Loucy (cell line): ENCODE measurements around the gene NSD1.
"Not testable (repeated sequence)": the region's sequence is repeated elsewhere in the genome, so short reads cannot be mapped to it uniquely, and the experiment has no call there.

Experiments used
- H2AFZ ChIP-seq: fragments of 200-600 bp; sonication (generic); 2 replicates; pipeline ENCODE4 v1.6.0; 2016; ENCODE audit warnings: antibody characterized with exemption, mild to moderate bottlenecking, low read length, moderate library complexity
- H3F3A ChIP-seq: fragments of 200-600 bp; 2 replicates; pipeline ENCODE4 v1.6.0; 2016; ENCODE audit warnings: antibody characterized with exemption, low read depth, mild to moderate bottlenecking
- H3K27me3 ChIP-seq: fragments of 200-600 bp; sonication (generic); 2 replicates; pipeline ENCODE4 v1.6.1; 2014; ENCODE audit warnings: low read length, mild to moderate bottlenecking; ENCODE audit not compliant: insufficient read depth, poor library complexity, severe bottlenecking
- H3K36me3 ChIP-seq: fragments of 200-600 bp; sonication (generic); 2 replicates; pipeline ENCODE4 v1.6.1; 2016; ENCODE audit warnings: low read length; ENCODE audit not compliant: insufficient read depth
- H3K4me1 ChIP-seq: fragments of 200-600 bp; sonication (generic); 2 replicates; pipeline ENCODE4 v1.5.1; 2014; ENCODE audit warnings: low read length, mild to moderate bottlenecking; ENCODE audit not compliant: insufficient read depth, poor library complexity, severe bottlenecking
- H3K4me2 ChIP-seq: fragments of 200-600 bp; sonication (generic); 2 replicates; pipeline ENCODE4 v1.6.0; 2014; ENCODE audit warnings: antibody characterized with exemption, low read length, low read depth, mild to moderate bottlenecking; ENCODE audit not compliant: poor library complexity, severe bottlenecking
- H3K4me3 ChIP-seq: fragments of 200-600 bp; sonication (generic); 2 replicates; pipeline ENCODE4 v1.5.1; 2014; ENCODE audit warnings: low read length, mild to moderate bottlenecking, mixed read lengths; ENCODE audit not compliant: poor library complexity, severe bottlenecking
- H3K79me2 ChIP-seq: fragments of 200-600 bp; sonication (generic); 2 replicates; pipeline ENCODE4 v1.6.1; 2014; ENCODE audit warnings: low read length; ENCODE audit not compliant: insufficient read depth
- H3K9ac ChIP-seq: fragments of 200-600 bp; sonication (generic); 2 replicates; pipeline ENCODE4 v1.6.0; 2014; ENCODE audit warnings: mild to moderate bottlenecking, low read depth, low read length, moderate library complexity; ENCODE audit not compliant: poor library complexity, severe bottlenecking
- H3K9me2 ChIP-seq: fragments of 200-600 bp; sonication (generic); replicated peaks from 2 replicates; pipeline ENCODE4 v1.6.1; 2016; ENCODE audit warnings: low read depth, low read length, mixed read lengths
- H3K9me3 ChIP-seq: fragments of 200-600 bp; sonication (generic); 2 replicates; pipeline ENCODE4 v1.6.1; 2014; ENCODE audit warnings: mild to moderate bottlenecking, antibody characterized with exemption, low read length, low read depth; ENCODE audit not compliant: insufficient read depth
- H4K20me1 ChIP-seq: fragments of 200-600 bp; sonication (generic); 2 replicates; pipeline ENCODE4 v1.6.0; 2014; ENCODE audit warnings: antibody characterized with exemption, low read length, mild to moderate bottlenecking; ENCODE audit not compliant: insufficient read depth, poor library complexity, severe bottlenecking
- EZH2phosphoT487 ChIP-seq: fragments of 200-600 bp; IDR thresholded peaks from 2 replicates; pipeline ENCODE4 v1.6.1; 2018; ENCODE audit warnings: antibody characterized with exemption, mild to moderate bottlenecking, moderate library complexity, borderline replicate concordance
- TF ChIP-seq, protein P1 (sequence below): fragments of 200-600 bp; sonication (generic); conservative IDR thresholded peaks from 2 replicates; pipeline ENCODE4 v1.5.1; 2014; ENCODE audit warnings: mild to moderate bottlenecking, antibody characterized with exemption, low read length

NSD1 gene

GRCh38 chr5:177176175-177176711 lies 42.7 kb downstream of the NSD1 start:
- Histone ChIP-seq H3K4me1 (peaks cover 4% of the 10 kb centered on the region), H3K9ac (no peak overlapping the region), H3K4me2 (no peak overlapping the region), H3K79me2 (peaks cover 14% of the 10 kb centered on the region; the same call in 1 of the 2 replicates), H3K9me3 (no peaks in the 10 kb centered on the region), H3K4me3 (no peak overlapping the region), H2AFZ (no peak overlapping the region), H3K9me2 (no peaks in the 10 kb centered on the region), H3K36me3 (no peaks in the 10 kb centered on the region), H3K27me3 (no peaks in the 10 kb centered on the region), H3F3A (no peaks in the 10 kb centered on the region), H4K20me1 (no peaks in the 10 kb centered on the region)
- TF ChIP-seq, protein P1, sequence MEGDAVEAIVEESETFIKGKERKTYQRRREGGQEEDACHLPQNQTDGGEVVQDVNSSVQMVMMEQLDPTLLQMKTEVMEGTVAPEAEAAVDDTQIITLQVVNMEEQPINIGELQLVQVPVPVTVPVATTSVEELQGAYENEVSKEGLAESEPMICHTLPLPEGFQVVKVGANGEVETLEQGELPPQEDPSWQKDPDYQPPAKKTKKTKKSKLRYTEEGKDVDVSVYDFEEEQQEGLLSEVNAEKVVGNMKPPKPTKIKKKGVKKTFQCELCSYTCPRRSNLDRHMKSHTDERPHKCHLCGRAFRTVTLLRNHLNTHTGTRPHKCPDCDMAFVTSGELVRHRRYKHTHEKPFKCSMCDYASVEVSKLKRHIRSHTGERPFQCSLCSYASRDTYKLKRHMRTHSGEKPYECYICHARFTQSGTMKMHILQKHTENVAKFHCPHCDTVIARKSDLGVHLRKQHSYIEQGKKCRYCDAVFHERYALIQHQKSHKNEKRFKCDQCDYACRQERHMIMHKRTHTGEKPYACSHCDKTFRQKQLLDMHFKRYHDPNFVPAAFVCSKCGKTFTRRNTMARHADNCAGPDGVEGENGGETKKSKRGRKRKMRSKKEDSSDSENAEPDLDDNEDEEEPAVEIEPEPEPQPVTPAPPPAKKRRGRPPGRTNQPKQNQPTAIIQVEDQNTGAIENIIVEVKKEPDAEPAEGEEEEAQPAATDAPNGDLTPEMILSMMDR: no peak
- TF ChIP-seq EZH2phosphoT487: no peak

DNA sequence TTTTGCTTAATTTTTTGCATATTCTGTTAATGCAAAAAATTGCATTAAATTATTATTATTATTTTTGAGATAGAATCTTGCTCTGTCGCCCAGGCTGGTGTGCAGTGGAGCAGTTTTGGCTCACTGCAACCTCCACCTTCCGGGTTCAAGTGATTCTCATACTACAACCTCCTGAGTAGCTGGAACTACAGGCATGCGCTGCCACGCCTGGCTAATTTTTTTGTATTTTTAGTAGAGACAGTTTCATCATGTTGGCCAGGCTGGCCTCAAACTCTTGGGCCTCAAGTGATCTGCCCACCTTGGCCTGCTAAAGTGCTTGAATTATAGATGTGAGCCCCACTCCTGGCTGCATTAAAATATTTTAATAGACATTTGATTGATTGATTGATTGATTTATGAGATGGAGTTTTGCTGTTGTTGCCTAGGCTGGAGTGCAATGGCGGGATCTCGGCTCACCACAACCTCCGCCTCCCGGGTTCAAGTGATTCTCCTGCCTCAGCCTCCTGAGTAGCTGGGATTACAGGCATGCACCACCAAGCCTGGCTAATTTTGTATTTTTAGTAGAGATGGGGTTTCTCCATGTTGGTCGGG lies 44.4 kb downstream of the NSD1 start:
- not testable (repeated sequence) for H3K4me1 ChIP-seq, H3K9ac ChIP-seq, H3K4me3 ChIP-seq, H4K20me1 ChIP-seq, H3K27me3 ChIP-seq, H3K36me3 ChIP-seq, H3K9me2 ChIP-seq, H3F3A ChIP-seq, H3K4me2 ChIP-seq, H2AFZ ChIP-seq, H3K79me2 ChIP-seq, H3K9me3 ChIP-seq

GRCh38 chr5:177178733-177179304 lies 45.2 kb downstream of the NSD1 start:
- H3K79me2 ChIP-seq: peaks cover 3% of the 10 kb centered on the region; the same call in 1 of the 2 replicates
- H2AFZ ChIP-seq: no peak overlapping the region
- no peaks in the 10 kb centered on the region for H3K9me3 ChIP-seq
- no peaks in the 10 kb centered on the region for H4K20me1 ChIP-seq
- no peak for TF ChIP-seq EZH2phosphoT487
- TF ChIP-seq, protein P1: no peak
- H3F3A ChIP-seq: no peaks in the 10 kb centered on the region
- H3K4me1 ChIP-seq: no peaks in the 10 kb centered on the region
- H3K9me2 ChIP-seq: no peaks in the 10 kb centered on the region
- H3K36me3 ChIP-seq: no peaks in the 10 kb centered on the region
- no peaks in the 10 kb centered on the region for H3K27me3 ChIP-seq
- H3K4me3 ChIP-seq: no peak overlapping the region
- H3K4me2 ChIP-seq: no peak overlapping the region
- H3K9ac ChIP-seq: no peak overlapping the region

GRCh38 chr5:177179431-177179830 lies 45.9 kb downstream of the NSD1 start:
- no peaks in the 10 kb centered on the region for H3K4me1 ChIP-seq
- H3K4me3 ChIP-seq: no peak overlapping the region
- H2AFZ ChIP-seq: no peak overlapping the region
- no peaks in the 10 kb centered on the region for H4K20me1 ChIP-seq
- no peaks in the 10 kb centered on the region for H3K36me3 ChIP-seq
- no peaks in the 10 kb centered on the region for H3F3A ChIP-seq
- no peaks in the 10 kb centered on the region for H3K9me2 ChIP-seq
- no peak overlapping the region for H3K9ac ChIP-seq
- TF ChIP-seq, protein P1: no peak
- no peak overlapping the region for H3K4me2 ChIP-seq
- peaks cover 5% of the 10 kb centered on the region; the same call in 1 of the 2 replicates for H3K79me2 ChIP-seq
- no peaks in the 10 kb centered on the region for H3K9me3 ChIP-seq
- no peaks in the 10 kb centered on the region for H3K27me3 ChIP-seq
